ENCODE results near the gene TMEM250. TPM values are rescaled to one million over a fixed set of nuclear protein-coding genes. Genes with fewer than 3 reads are reported as not detected.

Gene TMEM250
- total and polyA plus RNA-seq, 9 of the 15 experiments (the other 6 are each of a cell fraction or from before 2014, with no cell fraction given), result 0.32 to 44.6 (median 12.2) TPM

- Histone ChIP-seq H3K79me2 (ENCODE audit: control insufficient read depth, insufficient read depth, low read length) (peaks cover 97% of the 10 kb centered on the region), H3K27ac (ENCODE audit: extremely low read depth, low read depth, low read length) (no peak overlapping the region), H3K36me3 (ENCODE audit: control insufficient read depth, insufficient read depth, low read length) (peaks cover 37% of the 10 kb centered on the region; the same call in 2 of the 3 replicates), H3K4me3 (no peak overlapping the region), H3K9ac (ENCODE audit: insufficient read depth in 1 of 2, low read depth in 2 of 2, low read length in 2 of 2) (peak overlapping the region in 1 of 2 experiments; percentile 50; a peak in 2 of 4 replicates), H3K4me1 (replicated peaks in 1 of 2; ENCODE audit: control insufficient read depth in 2 of 2, insufficient read depth in 2 of 2, low read length in 2 of 2) (peaks cover 14 to 85% of the 10 kb centered on the region in 2 experiments; a peak in 4 of 5 replicates), H3K9me3 (replicated peaks; ENCODE audit: control insufficient read depth, insufficient read depth, low read depth, low read length) (no peaks in the 10 kb centered on the region), H3K9me1 (ENCODE audit: control insufficient read depth, insufficient read depth, low read length) (no peaks in the 10 kb centered on the region), H3K4me2 (ENCODE audit: insufficient read depth, low read length) (no peak overlapping the region), H2AFZ (ENCODE audit: low read depth, low read length) (no peak overlapping the region), H4K20me1 (replicated peaks; ENCODE audit: control insufficient read depth, insufficient read depth, low read length) (peaks cover 46% of the 10 kb centered on the region; the same call in 1 of the 2 replicates), H3K27me3 (ENCODE audit: control insufficient read depth in 2 of 2, insufficient read depth in 2 of 2, low read length in 2 of 2) (no peaks in the 10 kb centered on the region)
- DNase-seq (ENCODE audit: extremely low read depth in 1 of 4, low spot score in 3 of 4), result peak in 2 of 4 experiments; percentile 15 to 17
- FAIRE-seq, result no peak
- ChIA-PET CTCF (ENCODE audit: low intra/inter-chr PET ratio) (interaction anchor here (0.6 to 2.4 kb wide), 3 partner anchors 34 to 122 kb away, joined by 3 to 44 read pairs (median 4); no protein-coding TSS in a partner anchor), POLR2A (no interaction called here)
- in situ Hi-C loops (cut with MboI), result no loop called here
- TF ChIP-seq ZNF780A (CRISPR knock-in tag; IDR thresholded peaks at IDR 0.05) (no peak), SMARCC2 (IDR thresholded peaks at IDR 0.05; ENCODE audit: low read depth) (no peak), ZBTB7A (IDR thresholded peaks at IDR 0.05; ENCODE audit: borderline replicate concordance, control insufficient read depth, low read depth, low read length) (peak; percentile 36; the same call in 1 of the 2 replicates), ZNF644 (tag; IDR thresholded peaks at IDR 0.05; ENCODE audit: low read depth) (no peak), FUS (optimal IDR thresholded peaks at IDR 0.05; ENCODE audit: low read depth, low read length) (no peak), SMAD3 (CRISPR knock-in tag; conservative IDR thresholded peaks at IDR 0.05) (no peak), ZBTB33 (CRISPR knock-in tag; IDR thresholded peaks at IDR 0.05) (peak; percentile 24; the same call in 1 of the 2 replicates), NFYB (IDR thresholded peaks at IDR 0.05; ENCODE audit: extremely low read depth, insufficient read length) (no peak)
- WGBS (ENCODE audit: insufficient coverage, low coverage, missing lambda C conversion rate), result 70% methylated on average over 19 of the region's 22 CpGs
- BruUV-seq (replicated peaks), result no TSS peak
- no peak for ATAC-seq
- intact Hi-C loops (cut with micrococcal nuclease), result loop anchor here (2.0 kb wide), 1 partner anchor 30 kb away; the partner anchor contains the start of gene TMEM250
Measured at GRCh38 chr9:136088939-136089696, 29.6 kb downstream of the TMEM250 start.
